Left kidney (tissue), 2 donors: ENCODE measurements around the gene NAP1L1. TPM values are rescaled to one million over a fixed set of nuclear protein-coding genes. Genes with fewer than 3 reads are reported as not detected.
"Not testable (repeated sequence)": the region's sequence is repeated elsewhere in the genome, so short reads cannot be mapped to it uniquely, and the experiment has no call there.

Source experiments
- DNase-seq: peaks from one replicate; pipeline ENCODE4 v3.0.0-alpha.2; 2013
- polyA plus RNA-seq: library from polyadenylated mRNA; unstranded; fragments of 120-200 nt; gene quantifications from one replicate; pipeline ENCODE4 v1.2.1, GENCODE V29; 2013; ENCODE audit not compliant: insufficient read length

Gene NAP1L1
- polyA plus RNA-seq, 1 donor: 994 TPM

DNA sequence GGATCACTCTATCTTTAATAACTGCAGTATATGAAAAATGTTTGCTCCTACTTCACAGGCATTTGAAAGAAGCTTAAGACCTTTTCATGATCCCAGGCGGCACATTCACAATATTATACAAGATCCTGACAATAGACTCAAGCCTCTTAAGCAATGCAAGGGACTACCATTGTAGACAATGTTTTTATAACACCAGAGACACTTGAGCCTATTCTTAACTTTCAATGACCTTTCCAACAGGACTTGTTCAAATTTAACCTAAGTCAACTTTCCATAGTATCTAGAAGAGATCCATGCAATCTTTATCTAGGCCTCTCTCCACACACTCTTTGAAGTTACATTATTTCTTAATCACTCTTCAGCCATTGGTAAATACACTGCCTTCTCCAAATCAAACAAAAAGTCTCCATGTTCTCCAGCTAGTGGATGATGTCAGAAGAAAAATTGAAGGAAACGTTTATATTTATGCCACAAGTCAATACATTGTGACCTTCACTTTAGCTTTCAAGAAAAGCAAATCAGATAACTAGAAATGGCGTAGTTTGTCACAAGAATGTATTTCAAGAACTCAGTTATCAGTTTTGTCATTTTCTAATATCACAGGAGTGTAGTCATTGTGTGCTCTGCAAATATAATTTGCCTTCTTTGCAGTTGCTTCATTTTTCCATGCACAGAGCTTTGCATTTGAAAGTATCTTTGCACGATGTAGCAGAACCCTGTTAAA is 94.1 kb downstream of the NAP1L1 start:
- no peak for DNase-seq

DNA sequence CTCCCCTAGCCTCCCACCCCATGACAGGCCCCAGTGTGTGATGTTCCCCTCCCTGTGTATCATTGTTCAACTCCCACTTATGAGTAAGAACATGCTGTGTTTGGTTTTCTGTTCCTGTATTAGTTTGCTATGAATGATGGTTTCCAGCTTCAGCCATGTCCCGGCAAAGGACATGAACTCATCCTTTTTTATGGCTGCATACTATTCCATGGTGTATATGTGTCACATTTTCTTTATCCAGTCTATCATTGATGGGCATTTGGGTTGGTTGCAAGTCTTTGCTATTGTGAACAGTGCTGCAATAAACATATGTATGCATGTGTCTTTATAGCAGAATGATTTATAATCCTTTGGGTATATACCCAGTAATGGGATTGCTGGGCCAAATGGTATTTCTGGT is 96.8 kb downstream of the NAP1L1 start:
- not testable (repeated sequence) for DNase-seq

Other genes with a start within 250 kb of the NAP1L1 start
- gene PHLDA1, start 52.9 kb downstream of the NAP1L1 start, polyA plus RNA-seq: 40.1 TPM